RWPE2 (cell line): Measurements from ENCODE around the gene RALGAPA1.

Source experiments
- ATAC-seq: fragments of 200-7000 bp; cut with Tn5 transposase; 3 replicates; pipeline ENCODE4 v1.9.1; 2021; ENCODE audit warnings: low read depth
- DNase-seq: peaks from one replicate; pipeline ENCODE4 v3.0.0-alpha.2; 2020; ENCODE audit warnings: low spot score
- H3K27ac ChIP-seq: fragments of 450-650 bp; 2 replicates; pipeline ENCODE4 v1.5.1; 2017; ENCODE audit warnings: mild to moderate bottlenecking; ENCODE audit not compliant: poor library complexity, severe bottlenecking
- H3K27me3 ChIP-seq: fragments of 250-450 bp; sonication (Bioruptor Pico); 2 replicates; pipeline ENCODE4 v1.5.1; 2021; ENCODE audit warnings: mild to moderate bottlenecking, moderate library complexity; ENCODE audit not compliant: insufficient read depth, poor library complexity, severe bottlenecking
- H3K36me3 ChIP-seq: fragments of 250-450 bp; sonication (Bioruptor Pico); 2 replicates; pipeline ENCODE4 v1.5.1; 2020; ENCODE audit warnings: low read depth, mild to moderate bottlenecking, moderate library complexity
- H3K4me1 ChIP-seq: fragments of 250-450 bp; sonication (Bioruptor Pico); 2 replicates; pipeline ENCODE4 v1.5.1; 2021; ENCODE audit warnings: mild to moderate bottlenecking, moderate library complexity; ENCODE audit not compliant: insufficient read depth, poor library complexity, severe bottlenecking
- H3K4me3 ChIP-seq: fragments of 250-450 bp; sonication (Bioruptor Pico); 2 replicates; pipeline ENCODE4 v1.5.1; 2021; ENCODE audit warnings: mild to moderate bottlenecking, moderate library complexity; ENCODE audit not compliant: severe bottlenecking
- H3K9me3 ChIP-seq: fragments of 250-450 bp; sonication (Bioruptor Pico); 2 replicates; pipeline ENCODE4 v1.5.1; 2021; ENCODE audit warnings: mild to moderate bottlenecking, moderate library complexity; ENCODE audit not compliant: severe bottlenecking
- TF ChIP-seq, protein P1 (sequence below): fragments of 450-650 bp; IDR thresholded peaks from one replicate; pipeline ENCODE4 v1.5.1; 2017; ENCODE audit warnings: mild to moderate bottlenecking, moderate library complexity; ENCODE audit not compliant: poor library complexity, severe bottlenecking

The RALGAPA1 gene

DNA sequence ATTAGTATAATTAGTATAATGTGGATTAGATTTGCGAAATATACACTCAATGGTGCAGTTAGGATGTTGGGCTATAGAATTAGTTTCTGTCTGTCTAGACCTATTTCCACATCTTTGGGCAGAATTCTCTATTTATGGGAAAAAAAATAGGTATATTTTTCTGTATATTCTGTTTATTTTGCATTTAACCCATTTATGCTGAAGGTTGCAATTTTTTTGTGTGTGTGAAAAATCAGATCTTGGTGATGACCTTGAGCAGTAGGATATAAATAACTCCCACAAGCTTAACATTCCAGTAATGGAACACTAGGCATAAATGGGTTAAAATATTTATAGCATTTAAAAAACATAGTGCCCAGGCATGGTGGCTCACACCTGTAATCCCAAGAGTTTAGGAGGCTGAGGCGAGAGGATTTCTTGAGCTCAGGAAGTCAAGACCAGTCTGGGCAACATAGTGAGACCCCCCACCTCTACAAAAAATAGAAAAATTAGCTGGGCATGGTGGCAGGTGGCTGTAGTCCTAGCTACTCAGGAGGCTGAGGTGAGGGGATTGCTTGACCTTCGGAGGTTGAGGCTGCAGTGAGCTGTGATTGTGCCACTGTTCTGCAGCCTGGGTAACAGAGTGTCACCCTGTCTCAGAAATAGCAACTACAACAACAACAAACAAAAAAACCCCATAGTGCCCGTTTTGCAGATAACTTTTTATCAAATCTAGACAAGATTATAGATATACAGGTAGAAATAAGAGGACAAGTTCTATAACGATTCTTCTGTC lies 26.3 kb upstream of the RALGAPA1 start:
- DNase-seq (no peak), ATAC-seq (no peak)
- no peaks in the 10 kb centered on the region for H3K4me1 ChIP-seq
- no peaks in the 10 kb centered on the region for H3K27me3 ChIP-seq
- TF ChIP-seq, protein P1, sequence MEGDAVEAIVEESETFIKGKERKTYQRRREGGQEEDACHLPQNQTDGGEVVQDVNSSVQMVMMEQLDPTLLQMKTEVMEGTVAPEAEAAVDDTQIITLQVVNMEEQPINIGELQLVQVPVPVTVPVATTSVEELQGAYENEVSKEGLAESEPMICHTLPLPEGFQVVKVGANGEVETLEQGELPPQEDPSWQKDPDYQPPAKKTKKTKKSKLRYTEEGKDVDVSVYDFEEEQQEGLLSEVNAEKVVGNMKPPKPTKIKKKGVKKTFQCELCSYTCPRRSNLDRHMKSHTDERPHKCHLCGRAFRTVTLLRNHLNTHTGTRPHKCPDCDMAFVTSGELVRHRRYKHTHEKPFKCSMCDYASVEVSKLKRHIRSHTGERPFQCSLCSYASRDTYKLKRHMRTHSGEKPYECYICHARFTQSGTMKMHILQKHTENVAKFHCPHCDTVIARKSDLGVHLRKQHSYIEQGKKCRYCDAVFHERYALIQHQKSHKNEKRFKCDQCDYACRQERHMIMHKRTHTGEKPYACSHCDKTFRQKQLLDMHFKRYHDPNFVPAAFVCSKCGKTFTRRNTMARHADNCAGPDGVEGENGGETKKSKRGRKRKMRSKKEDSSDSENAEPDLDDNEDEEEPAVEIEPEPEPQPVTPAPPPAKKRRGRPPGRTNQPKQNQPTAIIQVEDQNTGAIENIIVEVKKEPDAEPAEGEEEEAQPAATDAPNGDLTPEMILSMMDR, result no peak
- H3K4me3 ChIP-seq, result no peak overlapping the region
- H3K27ac ChIP-seq, result no peak overlapping the region
- H3K9me3 ChIP-seq, result no peaks in the 10 kb centered on the region
- H3K36me3 ChIP-seq, result peaks cover 68% of the 10 kb centered on the region

DNA sequence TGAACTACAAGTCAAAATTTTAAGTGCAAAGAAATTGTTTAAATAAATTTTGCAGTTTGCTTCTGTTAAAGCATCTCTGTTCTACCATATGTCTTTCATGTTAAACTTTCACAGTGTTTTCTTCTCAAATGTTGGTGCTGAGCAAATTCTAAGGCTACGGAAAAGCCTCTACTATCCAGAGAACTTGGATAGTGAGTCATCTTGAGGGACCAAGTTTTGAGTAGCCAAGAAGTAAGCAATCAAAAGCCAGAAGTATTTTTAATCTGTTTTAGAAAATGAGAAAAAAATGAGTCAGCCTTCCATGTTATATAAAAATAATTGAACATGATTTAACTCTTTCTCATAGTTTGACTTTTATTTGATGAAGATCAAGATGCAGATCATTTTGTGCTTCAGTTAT lies 20.4 kb upstream of the RALGAPA1 start:
- Histone ChIP-seq H3K36me3 (peaks cover 25% of the 10 kb centered on the region), H3K27ac (no peak overlapping the region), H3K4me1 (peaks cover 6% of the 10 kb centered on the region), H3K4me3 (no peak overlapping the region), H3K9me3 (no peaks in the 10 kb centered on the region), H3K27me3 (no peaks in the 10 kb centered on the region)
- TF ChIP-seq, protein P1, result no peak
- no peak for ATAC-seq
- no peak for DNase-seq

DNA sequence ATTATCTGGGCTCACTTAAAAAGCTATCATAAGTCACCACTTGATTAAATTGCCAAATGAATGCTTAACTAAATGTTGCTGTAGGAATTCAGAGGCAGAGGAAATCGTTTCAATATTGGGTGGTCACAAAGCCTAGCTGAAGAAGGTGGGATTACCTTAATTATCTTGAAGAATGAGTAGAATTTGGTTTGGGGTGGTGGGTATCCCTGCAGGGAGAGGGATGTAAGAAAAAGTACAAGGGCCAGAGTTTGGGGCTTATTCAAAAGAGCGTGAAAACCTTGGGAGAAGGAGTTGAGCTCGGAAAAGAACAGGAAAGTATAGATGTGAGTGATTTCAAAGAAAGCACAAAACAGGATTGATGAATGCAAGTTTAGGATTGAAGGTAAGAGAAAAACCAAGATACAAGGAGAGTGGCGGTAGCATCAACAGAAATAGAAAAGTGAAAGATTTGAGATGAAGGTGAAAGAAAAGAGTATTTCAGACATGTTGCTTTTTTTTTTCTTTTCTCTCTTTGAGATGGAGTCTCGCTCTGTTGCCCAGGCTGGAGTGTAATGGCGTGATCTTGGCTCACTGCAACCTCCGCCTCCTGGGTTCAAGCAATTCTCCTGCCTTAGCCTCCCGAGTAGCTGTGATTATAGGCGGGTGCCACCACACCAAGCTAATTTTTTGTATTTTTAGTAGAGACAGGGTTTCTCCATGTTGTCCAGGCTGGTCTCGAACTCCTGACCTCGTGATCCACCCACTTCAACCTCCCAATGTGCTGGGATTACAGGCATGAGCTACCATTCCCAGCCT lies 18.8 kb upstream of the RALGAPA1 start:
- H3K27ac ChIP-seq, result no peak overlapping the region
- peaks cover 6% of the 10 kb centered on the region for H3K4me1 ChIP-seq
- no peaks in the 10 kb centered on the region for H3K27me3 ChIP-seq
- peak overlapping the region; percentile 55 for H3K4me3 ChIP-seq
- peaks cover 11% of the 10 kb centered on the region for H3K36me3 ChIP-seq
- DNase-seq, result no peak
- TF ChIP-seq, protein P1, result no peak
- no peaks in the 10 kb centered on the region for H3K9me3 ChIP-seq
- no peak for ATAC-seq

DNA sequence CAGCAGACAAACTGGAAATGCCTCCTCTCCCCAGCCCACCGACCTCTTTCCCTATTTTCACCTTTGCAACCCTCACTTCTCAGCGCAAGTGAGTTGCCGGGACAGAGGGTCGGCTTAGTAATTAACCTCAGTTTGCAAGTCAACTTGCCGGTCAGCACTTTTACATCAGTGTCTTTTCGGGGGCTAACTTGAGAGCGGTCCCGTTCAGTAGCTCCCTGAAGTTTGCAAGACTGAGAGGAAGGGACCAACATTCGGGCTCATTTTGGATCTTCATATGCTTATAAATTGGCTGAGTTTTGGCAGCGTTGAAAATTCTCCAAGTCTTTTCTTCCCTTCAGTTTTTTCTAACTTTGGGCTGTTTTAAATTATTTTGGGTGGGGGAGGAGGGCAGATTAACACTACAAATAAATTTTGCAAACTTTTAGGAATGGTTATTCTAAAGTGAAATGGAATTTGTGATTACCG lies 17.9 kb upstream of the RALGAPA1 start:
- Histone ChIP-seq H3K4me1 (peaks cover 15% of the 10 kb centered on the region), H3K9me3 (no peaks in the 10 kb centered on the region), H3K4me3 (peak overlapping the region; percentile 55), H3K36me3 (peaks cover 5% of the 10 kb centered on the region), H3K27me3 (no peaks in the 10 kb centered on the region), H3K27ac (peak overlapping the region; percentile 78)
- ATAC-seq (no peak), DNase-seq (no peak)
- TF ChIP-seq, protein P1, result no peak
